Naive thymus-derived CD8-positive, alpha-beta T cell (primary cell): ENCODE measurements around the gene ACP1. TPM values are rescaled to one million over a fixed set of nuclear protein-coding genes. Genes with fewer than 3 reads are reported as not detected.
"Not testable (repeated sequence)": the region's sequence is repeated elsewhere in the genome, so short reads cannot be mapped to it uniquely, and the experiment has no call there.

Experiments used
- ATAC-seq, 2 donors: fragments of 150-1000 bp; cut with Tn5 transposase in 1 of 2; sonication (Bioruptor Pico), chemical (Tn5 transposase) in 1 of 2; 1 replicate in 1 of 2; 2 replicates in 1 of 2; pipeline ENCODE4 v1.10.0; 2021; ENCODE audit warnings: mild to moderate bottlenecking in 2 of 2, moderate library complexity in 2 of 2
- POLR2A ChIA-PET: fragments of 350-600 bp; sonication (Branson Sonifier 250); formaldehyde crosslinking; loops from one replicate; lab custom pipeline; 2021; ENCODE audit warnings: antibody characterized with exemption; lab: Charles Lee
- DNase-seq, 10 donors: peaks; one replicate each; pipeline versions ENCODE4 v3.0.0 to v3.0.0-alpha.2; 2020 to 2022
- H3K27ac Mint-ChIP-seq, 10 donors: one replicate each; pipeline ENCODE4 v1.8.0; 2020 to 2022; ENCODE audit warnings: mild to moderate bottlenecking in 10 of 10, mixed read lengths in 10 of 10, moderate library complexity in 4 of 10, inconsistent platforms in 1 of 10
- H3K27me3 Mint-ChIP-seq, 5 donors: one replicate each; pipeline ENCODE4 v1.8.0; 2021 to 2022; ENCODE audit warnings: mixed read lengths in 5 of 5
- H3K36me3 Mint-ChIP-seq, 3 donors: one replicate each; pipeline ENCODE4 v1.8.0; 2020 to 2022; ENCODE audit warnings: mixed read lengths in 3 of 3, mild to moderate bottlenecking in 2 of 3, inconsistent platforms in 1 of 3
- H3K4me1 Mint-ChIP-seq, 4 donors: one replicate each; pipeline ENCODE4 v1.8.0; 2021 to 2022; ENCODE audit warnings: mixed read lengths in 4 of 4
- H3K4me3 Mint-ChIP-seq, 10 donors: one replicate each; pipeline ENCODE4 v1.8.0; 2020 to 2022; ENCODE audit warnings: mild to moderate bottlenecking in 10 of 10, mixed read lengths in 10 of 10, moderate library complexity in 6 of 10, inconsistent platforms in 1 of 10
- H3K9me3 Mint-ChIP-seq, 9 donors: one replicate each; pipeline ENCODE4 v1.8.0; 2020 to 2022; ENCODE audit warnings: mixed read lengths in 9 of 9, mild to moderate bottlenecking in 3 of 9, inconsistent platforms in 1 of 9, moderate library complexity in 1 of 9
- polyA plus RNA-seq, 3 donors: library from polyadenylated mRNA; unstranded; fragments of 300-500 nt; fragmentation: Illumina TruSeq; gene quantifications; one replicate each; pipeline ENCODE4 v1.2.3, GENCODE V29; 2021
- total RNA-seq, 8 experiments: library from RNA in 2 of 8; stranded (reverse) in 2 of 8; gene quantifications; one replicate each; pipeline ENCODE4 v1.2.3 and lab custom pipeline; 2021 to 2026

ACP1 gene
- total and polyA plus RNA-seq, 5 experiments from 2014 or later = 97.0 to 196 (median 179) TPM

GRCh38 chr2:295090-295489 lies 30.3 kb downstream of the ACP1 start:
- peaks cover 0 to 2% (median 1%) of the 10 kb centered on the region in 4 donors for H3K4me1 Mint-ChIP-seq
- POLR2A ChIA-PET = no interaction called here
- peaks cover 15 to 37% (median 18%) of the 10 kb centered on the region in 5 donors for H3K27me3 Mint-ChIP-seq

GRCh38 chr2:296354-296753 lies 31.6 kb downstream of the ACP1 start:
- no peaks in the 10 kb centered on the region for H3K4me1 Mint-ChIP-seq
- H3K4me3 Mint-ChIP-seq = no peak overlapping the region
- peaks cover 14 to 29% (median 18%) of the 10 kb centered on the region in 5 donors for H3K27me3 Mint-ChIP-seq
- peak overlapping the region in 1 of 10 donors; percentile 58 for H3K27ac Mint-ChIP-seq
- POLR2A ChIA-PET = no interaction called here
- H3K36me3 Mint-ChIP-seq = peaks cover 0 to 13% (median 1%) of the 10 kb centered on the region in 3 donors
- DNase-seq (no peak), ATAC-seq (no peak)
- H3K9me3 Mint-ChIP-seq = peaks cover 0 to 19% (median 2%) of the 10 kb centered on the region in 9 donors

More at GRCh38 chr2:295090-295489, 30.3 kb downstream of the ACP1 start:
- Mint-ChIP-seq H3K27ac (no peak overlapping the region), H3K9me3 (peaks cover 0 to 9% (median 0%) of the 10 kb centered on the region in 9 donors), H3K4me3 (no peak overlapping the region), H3K36me3 (peaks cover 0 to 7% (median 0%) of the 10 kb centered on the region in 3 donors)
- DNase-seq (no peak), ATAC-seq (no peak)

- peaks cover 0 to 3% (median 0%) of the 10 kb centered on the region in 4 donors for H3K4me1 Mint-ChIP-seq
- POLR2A ChIA-PET = no interaction called here
- peaks cover 0 to 24% (median 12%) of the 10 kb centered on the region in 9 donors for H3K9me3 Mint-ChIP-seq
- peaks cover 0 to 6% (median 0%) of the 10 kb centered on the region in 3 donors for H3K36me3 Mint-ChIP-seq
- no peak for DNase-seq
- no peak overlapping the region for H3K4me3 Mint-ChIP-seq
- ATAC-seq = no peak
- peaks cover 0 to 6% (median 0%) of the 10 kb centered on the region in 5 donors for H3K27me3 Mint-ChIP-seq
- no peak overlapping the region for H3K27ac Mint-ChIP-seq
Observed at GRCh38 chr2:305366-305765, 40.6 kb downstream of the ACP1 start.

GRCh38 chr2:309148-309953 lies 44.6 kb downstream of the ACP1 start:
- no peak overlapping the region for H3K27ac Mint-ChIP-seq
- no peaks in the 10 kb centered on the region for H3K9me3 Mint-ChIP-seq
- no peak overlapping the region for H3K4me3 Mint-ChIP-seq
- DNase-seq (no peak), ATAC-seq (no peak)
- no peaks in the 10 kb centered on the region for H3K36me3 Mint-ChIP-seq
- H3K4me1 Mint-ChIP-seq = peaks cover 0 to 3% (median 0%) of the 10 kb centered on the region in 4 donors
- POLR2A ChIA-PET = no interaction called here
- H3K27me3 Mint-ChIP-seq = peaks cover 0 to 6% (median 3%) of the 10 kb centered on the region in 5 donors

- POLR2A ChIA-PET = no interaction called here
- Mint-ChIP-seq H3K27me3 (peaks cover 0 to 6% (median 3%) of the 10 kb centered on the region in 5 donors), H3K4me1 (peaks cover 0 to 3% (median 0%) of the 10 kb centered on the region in 4 donors), H3K4me3 (no peak overlapping the region), H3K27ac (no peak overlapping the region), H3K9me3 (no peaks in the 10 kb centered on the region), H3K36me3 (no peaks in the 10 kb centered on the region)
- DNase-seq = no peak
- ATAC-seq = no peak
Observed at GRCh38 chr2:309954-310510, 45.3 kb downstream of the ACP1 start.

- Mint-ChIP-seq H3K27ac (no peak overlapping the region), H3K9me3 (no peaks in the 10 kb centered on the region), H3K4me3 (no peak overlapping the region), H3K36me3 (no peaks in the 10 kb centered on the region), H3K27me3 (peaks cover 0 to 7% (median under 1%) of the 10 kb centered on the region in 5 donors), H3K4me1 (peaks cover 0 to 3% (median 0%) of the 10 kb centered on the region in 4 donors)
- ATAC-seq (no peak), DNase-seq (no peak)
- POLR2A ChIA-PET = no interaction called here
Observed at GRCh38 chr2:310994-311393, 46.2 kb downstream of the ACP1 start.

GRCh38 chr2:313991-314390 lies 49.2 kb downstream of the ACP1 start:
- Mint-ChIP-seq H3K4me3 (no peak overlapping the region), H3K36me3 (no peaks in the 10 kb centered on the region), H3K27me3 (peaks cover 0 to 9% (median 3%) of the 10 kb centered on the region in 5 donors), H3K27ac (no peak overlapping the region), H3K4me1 (peaks cover 0 to 14% (median 6%) of the 10 kb centered on the region in 4 donors), H3K9me3 (no peaks in the 10 kb centered on the region)
- ATAC-seq (no peak), DNase-seq (no peak)
- POLR2A ChIA-PET = no interaction called here

GRCh38 chr2:314561-315336 lies 50.0 kb downstream of the ACP1 start:
- Mint-ChIP-seq H3K4me1 (peaks cover 0 to 14% (median 5%) of the 10 kb centered on the region in 4 donors), H3K27me3 (peaks cover 0 to 9% (median 3%) of the 10 kb centered on the region in 5 donors), H3K36me3 (no peaks in the 10 kb centered on the region), H3K27ac (no peak overlapping the region), H3K4me3 (no peak overlapping the region), H3K9me3 (no peaks in the 10 kb centered on the region)
- DNase-seq = no peak
- no peak for ATAC-seq
- POLR2A ChIA-PET = no interaction called here

- H3K27me3 Mint-ChIP-seq, ATAC-seq, POLR2A ChIA-PET, H3K4me3 Mint-ChIP-seq, DNase-seq, H3K9me3 Mint-ChIP-seq, H3K36me3 Mint-ChIP-seq: not testable (repeated sequence)
- peak overlapping the region in 2 of 10 donors; percentile 11 to 15 for H3K27ac Mint-ChIP-seq
- H3K4me1 Mint-ChIP-seq = peaks cover 0 to 14% (median 5%) of the 10 kb centered on the region in 4 donors
Observed at GRCh38 chr2:315925-316324, 51.2 kb downstream of the ACP1 start.

- Mint-ChIP-seq H3K27me3 (peaks cover 0 to 9% (median 3%) of the 10 kb centered on the region in 5 donors), H3K36me3 (no peaks in the 10 kb centered on the region), H3K9me3 (no peaks in the 10 kb centered on the region), H3K4me1 (peaks cover 0 to 14% (median 5%) of the 10 kb centered on the region in 4 donors), H3K27ac (no peak overlapping the region), H3K4me3 (no peak overlapping the region)
- ATAC-seq (no peak), DNase-seq (no peak)
- POLR2A ChIA-PET = no interaction called here
Observed at GRCh38 chr2:316381-316780, 51.6 kb downstream of the ACP1 start.

GRCh38 chr2:317501-318424 lies 53.0 kb downstream of the ACP1 start:
- Mint-ChIP-seq H3K4me1 (peaks cover 0 to 14% (median 5%) of the 10 kb centered on the region in 4 donors), H3K36me3 (no peaks in the 10 kb centered on the region), H3K27me3 (peaks cover 0 to 12% (median 3%) of the 10 kb centered on the region in 5 donors), H3K4me3 (peak overlapping the region in 3 of 10 donors; percentile 61 to 81 (median 68)), H3K9me3 (peaks cover 0 to 2% (median 0%) of the 10 kb centered on the region in 9 donors), H3K27ac (peak overlapping the region in 3 of 10 donors; percentile 53 to 73 (median 59))
- DNase-seq (peak in 1 of 10 donors; percentile 22), ATAC-seq (no peak)
- POLR2A ChIA-PET = no interaction called here
